Erythroblast (primary cell): ENCODE measurements around the gene TTC24.

ENCODE experiments used
- GATA1 ChIP-seq: IDR thresholded peaks from 2 replicates; pipeline ENCODE4 v1.6.1; 2011; ENCODE audit warnings: low read depth, mild to moderate bottlenecking, control low read depth, low read length, moderate library complexity
- POLR2A ChIP-seq: IDR thresholded peaks from 2 replicates; pipeline ENCODE4 v1.6.1; 2011; ENCODE audit warnings: mild to moderate bottlenecking, low read length

DNA sequence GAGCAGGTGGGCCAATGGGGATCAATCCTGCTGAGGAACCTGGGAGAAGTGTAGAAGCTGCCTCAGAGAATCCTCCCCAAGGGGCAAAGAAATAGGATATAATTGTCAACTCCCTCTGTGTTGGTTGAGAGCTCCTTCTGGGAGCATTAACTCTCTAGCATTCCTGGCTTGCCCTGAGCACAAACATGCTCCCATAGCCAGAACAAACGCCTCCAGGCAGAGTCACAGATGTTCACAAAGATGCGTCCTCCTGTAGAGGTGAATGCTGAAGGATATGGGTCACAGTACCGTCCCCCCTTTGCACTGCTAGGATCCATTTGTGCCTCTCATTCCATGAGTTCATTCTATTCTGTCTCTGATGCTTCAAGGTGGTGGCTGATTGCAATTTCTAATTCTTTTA lies 52.8 kb downstream of the TTC24 start:
- TF ChIP-seq POLR2A (no peak), GATA1 (no peak)
